Suppressor macrophage treated with lipopolysaccharide for 4 hours (primary cell): ENCODE results near the gene COL21A1.

Source experiments
- DNase-seq: peaks from one replicate; pipeline ENCODE4 v3.0.0-alpha.2; 2020

The COL21A1 gene

DNA sequence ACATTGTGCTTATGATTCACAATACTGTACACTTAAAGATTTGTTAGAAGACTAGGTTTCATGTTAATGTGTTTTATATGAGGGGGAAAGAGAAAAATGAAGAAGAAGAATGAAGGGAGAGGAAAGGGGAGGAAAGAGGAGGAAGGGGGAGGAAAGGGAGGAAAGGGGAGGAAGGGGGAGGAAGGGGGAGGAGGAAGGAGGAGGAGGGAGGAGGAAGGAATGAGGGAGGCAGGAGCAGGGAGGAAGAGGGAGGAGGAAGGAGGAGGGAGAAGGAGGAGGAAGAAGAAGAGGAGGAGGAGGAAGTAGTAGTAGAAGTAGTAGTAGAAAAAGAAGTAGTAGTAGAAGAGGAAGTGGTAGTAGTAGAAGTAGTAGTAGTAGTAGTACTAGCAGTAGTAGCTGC is 70.6 kb downstream of the COL21A1 start:
- DNase-seq = no peak

DNA sequence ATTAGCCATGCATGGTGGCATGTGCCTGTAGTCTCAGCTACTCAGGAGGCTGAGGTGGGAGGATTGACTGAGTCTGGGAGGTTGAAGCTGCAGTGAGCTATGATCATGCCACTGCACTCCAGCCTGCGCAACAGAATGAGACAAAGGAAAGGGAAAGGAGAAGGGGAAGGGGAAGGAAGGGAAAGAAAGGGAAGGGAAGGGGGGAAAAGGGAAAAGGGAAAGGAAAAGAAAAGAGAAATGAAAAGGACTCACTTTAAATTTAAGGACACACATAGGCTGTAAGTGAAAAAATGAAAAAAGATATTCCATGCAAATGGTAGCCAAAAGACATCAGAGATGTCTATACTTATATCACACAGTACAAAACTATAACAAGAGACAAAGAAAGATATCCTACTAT is 74.2 kb downstream of the COL21A1 start:
- DNase-seq = no peak

GRCh38 chr6:56172144-56172543 is 75.2 kb downstream of the COL21A1 start:
- DNase-seq = no peak

DNA sequence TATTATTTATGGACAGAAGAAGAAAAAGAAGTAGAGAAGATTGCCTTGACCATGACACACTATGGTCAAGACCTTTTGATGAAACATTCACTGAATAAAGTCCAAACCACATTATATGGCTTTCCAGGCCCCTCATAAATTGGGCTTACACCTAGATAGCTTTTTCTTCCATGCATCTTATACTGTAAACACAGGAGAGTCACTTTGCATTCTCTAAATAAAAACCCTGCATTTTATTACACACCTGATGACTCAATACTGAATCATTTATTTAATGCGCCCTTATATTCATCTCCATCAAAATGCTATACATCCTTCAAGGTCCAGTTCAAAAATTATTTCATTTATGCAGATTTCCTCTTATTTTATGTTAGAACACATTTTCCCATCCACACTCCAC is 78.0 kb downstream of the COL21A1 start:
- DNase-seq = no peak

DNA sequence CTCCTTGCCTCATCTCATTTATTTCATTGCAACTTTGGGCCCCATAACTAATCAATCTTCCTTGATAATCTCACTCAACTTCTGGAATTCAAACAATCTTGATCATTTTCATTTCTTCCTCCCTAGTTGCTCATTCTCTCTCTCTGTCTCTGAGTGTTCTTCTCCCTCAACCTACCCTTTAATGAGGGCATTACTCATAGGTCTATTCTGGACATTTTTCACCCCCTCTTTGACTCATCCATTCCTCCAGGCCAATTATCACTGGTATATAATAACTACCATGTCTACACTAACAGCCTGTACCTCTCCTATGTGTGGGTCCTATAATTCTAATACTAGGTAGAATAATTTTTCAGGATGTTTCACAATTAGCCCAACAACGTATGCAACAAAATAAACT is 78.8 kb downstream of the COL21A1 start:
- DNase-seq = no peak

DNA sequence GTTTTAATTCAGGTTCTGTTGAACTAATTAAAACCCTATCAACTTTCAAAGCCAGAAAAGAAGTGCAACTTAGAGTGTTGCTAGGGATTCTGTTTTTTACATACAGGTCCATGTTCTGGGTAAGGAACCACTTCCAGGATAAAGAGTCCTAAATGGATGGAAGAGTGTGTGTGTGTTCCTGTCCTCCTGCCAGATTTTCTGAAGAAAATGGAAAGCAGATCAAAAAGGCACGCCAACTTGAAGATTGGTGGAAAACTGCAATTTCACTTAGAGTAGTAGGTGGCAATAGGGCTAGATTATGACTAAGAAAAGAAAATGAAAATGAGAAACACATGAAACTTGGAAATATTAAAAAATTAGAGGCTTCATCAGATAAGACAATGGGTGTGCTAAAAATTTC is 85.3 kb downstream of the COL21A1 start:
- DNase-seq = no peak

GRCh38 chr6:56160489-56160888 is 86.9 kb downstream of the COL21A1 start:
- DNase-seq = no peak

GRCh38 chr6:56158571-56158970 is 88.8 kb downstream of the COL21A1 start:
- DNase-seq = no peak

- DNase-seq = no peak
Measured at GRCh38 chr6:56156643-56157042, 90.7 kb downstream of the COL21A1 start.

- no peak for DNase-seq
Measured at GRCh38 chr6:56155634-56156141, 91.7 kb downstream of the COL21A1 start.

GRCh38 chr6:56154076-56154475 is 93.3 kb downstream of the COL21A1 start:
- no peak for DNase-seq

DNA sequence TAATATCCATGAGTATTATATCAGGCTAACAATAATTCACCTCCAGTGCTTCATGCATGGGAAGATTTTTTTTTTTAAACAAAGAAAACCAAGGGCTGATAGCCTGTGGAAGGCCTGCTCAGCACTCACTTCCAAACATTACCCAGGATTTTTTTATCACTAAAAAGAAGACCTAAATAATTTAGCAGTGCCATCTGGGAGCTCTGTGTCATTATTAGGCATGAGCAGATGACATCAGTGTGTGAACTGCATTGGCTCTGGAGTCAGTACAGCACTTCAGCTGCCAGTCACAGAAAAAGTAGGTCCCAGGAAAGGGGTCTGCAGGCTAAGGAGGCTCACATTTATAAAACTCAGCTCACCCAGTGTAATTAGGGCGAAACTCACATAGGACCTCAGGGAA is 94.8 kb downstream of the COL21A1 start:
- DNase-seq = no peak

DNA sequence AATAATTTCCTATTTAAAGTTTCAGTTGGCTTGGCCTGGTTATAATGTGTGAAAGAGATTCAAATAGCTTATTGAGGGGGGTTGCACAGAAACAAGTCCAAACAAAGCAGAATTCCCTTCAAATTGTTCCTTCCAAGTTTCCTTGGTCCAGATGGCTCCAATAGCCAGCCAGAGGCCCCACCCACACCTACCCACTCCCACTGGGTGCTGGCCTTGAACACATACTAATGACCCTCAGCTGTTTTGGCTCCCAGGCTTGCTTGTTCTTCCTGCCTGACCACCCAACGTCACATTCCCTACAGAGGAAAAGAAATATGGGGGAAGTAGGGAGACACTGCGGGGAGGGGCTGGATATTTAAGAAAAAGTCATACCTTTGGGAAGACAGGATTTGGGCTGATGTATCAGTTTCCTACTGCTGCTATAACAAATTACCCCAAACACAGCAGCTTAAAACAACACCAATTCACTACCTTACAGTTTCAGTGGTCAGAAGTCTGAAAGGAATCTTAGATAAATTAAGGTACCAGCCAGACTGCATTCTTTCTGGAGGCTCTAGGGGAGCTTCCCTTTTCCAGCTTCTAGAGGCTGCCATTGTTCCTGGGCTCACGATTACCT is 95.7 kb downstream of the COL21A1 start:
- DNase-seq = no peak

GRCh38 chr6:56148488-56149186 is 98.7 kb downstream of the COL21A1 start:
- DNase-seq = no peak

DNA sequence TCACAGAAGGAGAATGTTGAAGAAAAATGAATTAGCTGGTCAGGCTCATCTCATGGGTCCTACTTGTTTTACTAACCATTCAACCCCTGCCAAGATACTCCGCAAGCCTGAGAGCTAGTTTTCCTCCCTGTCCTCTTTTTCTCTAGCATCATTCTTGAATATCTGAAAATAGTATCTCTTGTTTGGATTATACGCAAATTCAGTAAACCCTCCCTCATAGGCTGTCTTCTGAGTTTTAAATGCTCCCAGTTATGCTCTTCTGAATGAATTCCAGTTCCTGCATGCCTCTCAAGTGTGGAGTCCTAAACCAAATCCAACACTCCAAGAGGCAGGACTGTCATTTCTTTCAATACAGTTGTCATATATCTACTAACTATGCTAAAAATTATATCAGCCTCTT is 99.6 kb downstream of the COL21A1 start:
- DNase-seq = no peak

- DNase-seq = no peak
Measured at GRCh38 chr6:56146086-56146485, 101.3 kb downstream of the COL21A1 start.

GRCh38 chr6:56145616-56146015 is 101.8 kb downstream of the COL21A1 start:
- no peak for DNase-seq

GRCh38 chr6:56144538-56145324 is 102.6 kb downstream of the COL21A1 start:
- no peak for DNase-seq

DNA sequence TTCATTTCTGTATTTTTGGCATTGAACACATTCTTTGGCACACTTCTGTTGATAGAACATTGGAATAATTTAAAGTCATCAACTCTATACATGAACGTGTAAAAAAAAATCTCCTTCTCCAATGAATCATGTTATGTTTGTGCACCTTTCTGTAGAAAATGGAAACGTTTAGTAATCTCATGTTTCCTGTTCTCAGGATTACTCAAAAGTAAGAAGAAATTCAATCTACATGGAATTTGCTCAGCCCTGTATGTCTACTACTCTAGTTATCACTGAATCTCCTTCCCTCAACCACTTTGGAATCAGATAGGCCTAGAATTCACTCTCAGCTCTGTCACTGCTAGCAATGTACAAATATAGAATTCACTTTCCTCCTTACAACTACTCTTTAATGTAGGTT is 103.6 kb downstream of the COL21A1 start:
- no peak for DNase-seq

- no peak for DNase-seq
Measured at GRCh38 chr6:56140090-56140489, 107.3 kb downstream of the COL21A1 start.

- DNase-seq = no peak
Measured at GRCh38 chr6:56115715-56116114, 131.7 kb downstream of the COL21A1 start.

- no peak for DNase-seq
Measured at GRCh38 chr6:56109149-56109548, 138.2 kb downstream of the COL21A1 start.

DNA sequence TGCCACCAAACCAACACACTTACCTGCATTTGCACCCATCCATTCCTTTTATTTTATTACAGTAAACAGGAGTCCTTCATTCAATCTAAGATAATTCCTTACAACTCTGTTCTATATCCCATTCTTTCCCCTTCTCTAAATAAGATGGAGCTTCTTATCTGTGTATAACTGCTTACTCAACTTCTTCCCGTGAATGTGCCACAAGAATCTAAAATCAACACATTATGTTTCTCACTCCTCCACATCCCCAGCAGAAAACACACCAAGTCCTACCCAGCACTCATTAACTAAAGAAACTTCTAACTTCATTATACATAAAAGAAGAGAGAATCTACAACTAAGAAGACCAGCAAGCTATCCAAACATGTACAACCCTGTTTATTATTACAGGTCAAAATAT is 141.1 kb downstream of the COL21A1 start:
- DNase-seq = no peak

GRCh38 chr6:56104591-56104990 is 142.8 kb downstream of the COL21A1 start:
- no peak for DNase-seq
